ENCODE results near the gene DPYD.

DNA sequence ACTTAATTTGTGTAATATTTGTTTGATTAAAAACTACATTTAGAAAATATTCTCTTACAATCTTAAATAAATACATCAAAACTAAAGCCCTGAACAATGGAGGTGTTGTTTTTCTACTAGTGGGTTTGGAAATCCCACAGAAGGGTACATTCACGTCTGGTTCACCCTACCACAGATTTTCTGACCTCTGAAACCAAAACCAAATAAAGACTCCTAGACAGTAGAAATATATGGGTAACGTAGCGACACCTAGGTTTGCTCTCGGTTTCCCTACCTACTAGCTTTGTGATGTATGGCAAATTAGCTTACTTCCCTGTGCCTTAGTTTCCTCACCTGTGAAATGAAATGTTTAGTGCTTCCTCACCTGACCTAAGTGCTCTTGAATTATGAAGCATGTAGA lies 312.6 kb downstream of the DPYD start:
- TF ChIP-seq CTCF (IDR thresholded peaks at IDR 0.05) (no peak), POLR2A (IDR thresholded peaks at IDR 0.05) (no peak), EP300 (IDR thresholded peaks at IDR 0.05) (no peak)

All from ovary (tissue), 3 donors.